Measurements from ENCODE around the gene LAMA3. TPM values are rescaled to one million over a fixed set of nuclear protein-coding genes. Genes with fewer than 3 reads are reported as not detected.

The LAMA3 gene
- total RNA-seq, 1 experiment from 2014 or later: 5.6 TPM

- no peaks in the 10 kb centered on the region for H3K79me2 ChIP-seq (ENCODE audit: insufficient read depth, low read length)
- no peak overlapping the region for H2AFZ ChIP-seq (ENCODE audit: low read depth, low read length, poor library complexity, severe bottlenecking)
- ChIA-PET CTCF (no interaction called here), POLR2A (no interaction called here), RAD21 (ENCODE audit: low non-redundant PET in 1 of 2, low total read pairs in 2 of 2, uncharacterized antibody in 2 of 2, unreplicated experiment in 2 of 2) (no interaction called here)
- H3K36me3 ChIP-seq (ENCODE audit: control insufficient read depth in 1 of 2, insufficient read depth in 2 of 2, low read length in 2 of 2): no peaks in the 10 kb centered on the region
- DNase-seq (ENCODE audit: low read depth, low spot score): no peak
- peaks cover 0 to under 1% of the 10 kb centered on the region in 2 experiments; a peak in 1 of 4 replicates for H3K4me1 ChIP-seq (ENCODE audit: control insufficient read depth in 1 of 2, insufficient read depth in 2 of 2, low read length in 2 of 2)
- intact Hi-C loops (cut with micrococcal nuclease): no loop called here
- H4K20me1 ChIP-seq (ENCODE audit: insufficient read depth): no peaks in the 10 kb centered on the region
- no peak overlapping the region for H3K9ac ChIP-seq (ENCODE audit: low read length)
- H3K27ac ChIP-seq (ENCODE audit: low read depth, low read length): no peak overlapping the region
- BruUV-seq (replicated peaks): no TSS peak
- no peaks in the 10 kb centered on the region for H3K9me3 ChIP-seq (ENCODE audit: control insufficient read depth in 1 of 2, insufficient read depth in 1 of 2, low read depth in 1 of 2, low read length in 2 of 2)
- no peaks in the 10 kb centered on the region for H3K9me2 ChIP-seq (ENCODE audit: insufficient read depth)
- H3K4me2 ChIP-seq (ENCODE audit: low read length): no peak overlapping the region
- H3K4me3 ChIP-seq (replicated peaks in 1 of 2; ENCODE audit: low read depth in 1 of 2, low read length in 2 of 2): no peak overlapping the region
- H3K27me3 ChIP-seq (ENCODE audit: insufficient read depth, low read length): no peaks in the 10 kb centered on the region
- no peak for ATAC-seq
- TF ChIP-seq POLR2A (IDR thresholded peaks at IDR 0.05; ENCODE audit: borderline replicate concordance, extremely low read depth, insufficient read depth, insufficient read length): no peak
- no peak for TF ChIP-seq SP1 (IDR thresholded peaks at IDR 0.05; ENCODE audit: low read depth)
- TF ChIP-seq ATF3 (IDR thresholded peaks at IDR 0.05): no peak
- TF ChIP-seq FOSL1 (IDR thresholded peaks at IDR 0.05; ENCODE audit: low read depth): no peak
- TF ChIP-seq JUND (IDR thresholded peaks at IDR 0.05): no peak
- no peak for TF ChIP-seq CBX3 (IDR thresholded peaks at IDR 0.05; ENCODE audit: low read depth)
- TF ChIP-seq ZBTB33 (IDR thresholded peaks at IDR 0.05; ENCODE audit: extremely low read depth, insufficient replicate concordance, low read length): no peak
- TF ChIP-seq ELF1 (IDR thresholded peaks at IDR 0.05; ENCODE audit: borderline replicate concordance, low read depth): no peak
- TF ChIP-seq, protein P1, sequence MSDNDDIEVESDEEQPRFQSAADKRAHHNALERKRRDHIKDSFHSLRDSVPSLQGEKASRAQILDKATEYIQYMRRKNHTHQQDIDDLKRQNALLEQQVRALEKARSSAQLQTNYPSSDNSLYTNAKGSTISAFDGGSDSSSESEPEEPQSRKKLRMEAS (IDR thresholded peaks at IDR 0.05): no peak
- TF ChIP-seq CTCF (IDR thresholded peaks at IDR 0.05 in 2 of 3, conservative IDR thresholded peaks at IDR 0.05 in 1 of 3; ENCODE audit: borderline replicate concordance in 1 of 3, insufficient read depth in 1 of 3, low read depth in 2 of 3, low read length in 2 of 3): no peak
- TF ChIP-seq ZFX (IDR thresholded peaks at IDR 0.05): no peak
- TF ChIP-seq TCF7L2 (IDR thresholded peaks at IDR 0.05; ENCODE audit: borderline replicate concordance, extremely low read depth, insufficient read depth, insufficient read length): no peak
Measured at GRCh38 chr18:23969664-23970063, 280.4 kb downstream of the LAMA3 start.

All from HCT116 (cell line).